ENCODE data around the gene NDUFB5. TPM values are rescaled to one million over a fixed set of nuclear protein-coding genes. Genes with fewer than 3 reads are reported as not detected.
"Not testable (repeated sequence)": the region's sequence is repeated elsewhere in the genome, so short reads cannot be mapped to it uniquely, and the experiment has no call there.

NDUFB5 gene
- total and polyA plus RNA-seq, 4 donors: 44.8 to 149 (median 73.2) TPM

GRCh38 chr3:179630753-179631451, 26.3 kb downstream of the NDUFB5 start:
- no peak for ATAC-seq (ENCODE audit: insufficient read depth, low FRiP score)
- H3K36me3 ChIP-seq (ENCODE audit: control insufficient read depth in 4 of 4, insufficient read depth in 4 of 4, low read length in 4 of 4): peaks cover 0 to 3% (median 0%) of the 10 kb centered on the region in 4 donors
- no peaks in the 10 kb centered on the region for H3K9me3 ChIP-seq (ENCODE audit: control insufficient read depth in 4 of 4, insufficient read depth in 3 of 4, low read length in 3 of 4)
- 72 to 76% methylated on average over 3 of the region's 3 CpGs for WGBS, 2 donors
- no peak overlapping the region for H3K9ac ChIP-seq (ENCODE audit: insufficient read depth in 1 of 2, low read length in 2 of 2)
- no peak overlapping the region for H3K4me3 ChIP-seq
- H3K27me3 ChIP-seq (ENCODE audit: control insufficient read depth in 3 of 3, insufficient read depth in 3 of 3, low read length in 2 of 3): no peaks in the 10 kb centered on the region
- no peak for DNase-seq
- H3K27ac ChIP-seq (ENCODE audit: low read depth in 1 of 2, low read length in 1 of 2): no peak overlapping the region
- H3K4me1 ChIP-seq (ENCODE audit: control insufficient read depth in 5 of 5, insufficient read depth in 5 of 5, low read length in 5 of 5): peaks cover 0 to 2% (median 0%) of the 10 kb centered on the region in 5 donors
- TF ChIP-seq CTCF (IDR thresholded peaks at IDR 0.05; ENCODE audit: control extremely low read depth, extremely low read depth): no peak

- Histone ChIP-seq H3K4me3 (no peak overlapping the region), H3K9ac (ENCODE audit: insufficient read depth in 1 of 2, low read length in 2 of 2) (no peak overlapping the region), H3K27me3 (ENCODE audit: control insufficient read depth in 3 of 3, insufficient read depth in 3 of 3, low read length in 2 of 3) (no peaks in the 10 kb centered on the region), H3K27ac (ENCODE audit: low read depth in 1 of 2, low read length in 1 of 2) (no peak overlapping the region), H3K4me1 (ENCODE audit: control insufficient read depth in 5 of 5, insufficient read depth in 5 of 5, low read length in 5 of 5) (peaks cover 0 to 1% (median 0%) of the 10 kb centered on the region in 5 donors), H3K36me3 (ENCODE audit: control insufficient read depth in 4 of 4, insufficient read depth in 4 of 4, low read length in 4 of 4) (no peaks in the 10 kb centered on the region), H3K9me3 (ENCODE audit: control insufficient read depth in 4 of 4, insufficient read depth in 3 of 4, low read length in 3 of 4) (no peaks in the 10 kb centered on the region)
- no peak for TF ChIP-seq CTCF (IDR thresholded peaks at IDR 0.05; ENCODE audit: control extremely low read depth, extremely low read depth)
- WGBS, 2 donors: 98 to 100% methylated on average over 1 of the region's 1 CpG
- ATAC-seq (ENCODE audit: insufficient read depth, low FRiP score) (no peak), DNase-seq (no peak)
Measured at GRCh38 chr3:179640469-179640868, 35.9 kb downstream of the NDUFB5 start.

- Histone ChIP-seq H3K27ac (ENCODE audit: low read depth in 1 of 2, low read length in 1 of 2) (no peak overlapping the region), H3K4me3 (no peak overlapping the region), H3K4me1 (ENCODE audit: control insufficient read depth in 5 of 5, insufficient read depth in 5 of 5, low read length in 5 of 5) (peaks cover 0 to 1% (median 0%) of the 10 kb centered on the region in 5 donors), H3K9me3 (ENCODE audit: control insufficient read depth in 4 of 4, insufficient read depth in 3 of 4, low read length in 3 of 4) (no peaks in the 10 kb centered on the region), H3K36me3 (ENCODE audit: control insufficient read depth in 4 of 4, insufficient read depth in 4 of 4, low read length in 4 of 4) (no peaks in the 10 kb centered on the region), H3K27me3 (ENCODE audit: control insufficient read depth in 3 of 3, insufficient read depth in 3 of 3, low read length in 2 of 3) (no peaks in the 10 kb centered on the region), H3K9ac (ENCODE audit: insufficient read depth in 1 of 2, low read length in 2 of 2) (no peak overlapping the region)
- DNase-seq (no peak), ATAC-seq (ENCODE audit: insufficient read depth, low FRiP score) (no peak)
- no peak for TF ChIP-seq CTCF (IDR thresholded peaks at IDR 0.05; ENCODE audit: control extremely low read depth, extremely low read depth)
- 91 to 92% methylated on average over 3 of the region's 3 CpGs for WGBS, 2 donors
Measured at GRCh38 chr3:179642871-179643270, 38.3 kb downstream of the NDUFB5 start.

GRCh38 chr3:179643837-179644236, 39.2 kb downstream of the NDUFB5 start:
- H3K9ac ChIP-seq (ENCODE audit: insufficient read depth in 1 of 2, low read length in 2 of 2); H3K27ac ChIP-seq (ENCODE audit: low read depth in 1 of 2, low read length in 1 of 2); ATAC-seq (ENCODE audit: insufficient read depth, low FRiP score); H3K4me1 ChIP-seq (ENCODE audit: control insufficient read depth in 5 of 5, insufficient read depth in 5 of 5, low read length in 5 of 5); H3K36me3 ChIP-seq (ENCODE audit: control insufficient read depth in 4 of 4, insufficient read depth in 4 of 4, low read length in 4 of 4); H3K4me3 ChIP-seq; H3K27me3 ChIP-seq (ENCODE audit: control insufficient read depth in 3 of 3, insufficient read depth in 3 of 3, low read length in 2 of 3); DNase-seq; H3K9me3 ChIP-seq (ENCODE audit: control insufficient read depth in 4 of 4, insufficient read depth in 3 of 4, low read length in 3 of 4): not testable (repeated sequence)
- 86 to 91% methylated on average over 8 of the region's 8 CpGs for WGBS, 2 donors

Data from lung (tissue), 12 donors.